T47D (cell line): ENCODE measurements around the gene MFSD8.
"Not testable (repeated sequence)": the region's sequence is repeated elsewhere in the genome, so short reads cannot be mapped to it uniquely, and the experiment has no call there.

Source experiments
- DNase-seq, 2 experiments: peaks; one replicate each; pipeline versions ENCODE4 v3.0.0 to v3.0.0-alpha.2; 2011 to 2012; ENCODE audit warnings: low read depth in 1 of 2, low spot score in 1 of 2
- JUND ChIP-seq: IDR thresholded peaks from 2 replicates; pipeline ENCODE4 v1.6.1; 2012; ENCODE audit warnings: low read depth
- in situ Hi-C: cut with HindIII; loops from 2 replicates; pipeline ENCODE4 v1.10.0; 2016; ENCODE audit warnings: low sequenced_read_pairs, low pct_unique_long_range_greater_than_20kb

Gene MFSD8, protein sequence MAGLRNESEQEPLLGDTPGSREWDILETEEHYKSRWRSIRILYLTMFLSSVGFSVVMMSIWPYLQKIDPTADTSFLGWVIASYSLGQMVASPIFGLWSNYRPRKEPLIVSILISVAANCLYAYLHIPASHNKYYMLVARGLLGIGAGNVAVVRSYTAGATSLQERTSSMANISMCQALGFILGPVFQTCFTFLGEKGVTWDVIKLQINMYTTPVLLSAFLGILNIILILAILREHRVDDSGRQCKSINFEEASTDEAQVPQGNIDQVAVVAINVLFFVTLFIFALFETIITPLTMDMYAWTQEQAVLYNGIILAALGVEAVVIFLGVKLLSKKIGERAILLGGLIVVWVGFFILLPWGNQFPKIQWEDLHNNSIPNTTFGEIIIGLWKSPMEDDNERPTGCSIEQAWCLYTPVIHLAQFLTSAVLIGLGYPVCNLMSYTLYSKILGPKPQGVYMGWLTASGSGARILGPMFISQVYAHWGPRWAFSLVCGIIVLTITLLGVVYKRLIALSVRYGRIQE

DNA sequence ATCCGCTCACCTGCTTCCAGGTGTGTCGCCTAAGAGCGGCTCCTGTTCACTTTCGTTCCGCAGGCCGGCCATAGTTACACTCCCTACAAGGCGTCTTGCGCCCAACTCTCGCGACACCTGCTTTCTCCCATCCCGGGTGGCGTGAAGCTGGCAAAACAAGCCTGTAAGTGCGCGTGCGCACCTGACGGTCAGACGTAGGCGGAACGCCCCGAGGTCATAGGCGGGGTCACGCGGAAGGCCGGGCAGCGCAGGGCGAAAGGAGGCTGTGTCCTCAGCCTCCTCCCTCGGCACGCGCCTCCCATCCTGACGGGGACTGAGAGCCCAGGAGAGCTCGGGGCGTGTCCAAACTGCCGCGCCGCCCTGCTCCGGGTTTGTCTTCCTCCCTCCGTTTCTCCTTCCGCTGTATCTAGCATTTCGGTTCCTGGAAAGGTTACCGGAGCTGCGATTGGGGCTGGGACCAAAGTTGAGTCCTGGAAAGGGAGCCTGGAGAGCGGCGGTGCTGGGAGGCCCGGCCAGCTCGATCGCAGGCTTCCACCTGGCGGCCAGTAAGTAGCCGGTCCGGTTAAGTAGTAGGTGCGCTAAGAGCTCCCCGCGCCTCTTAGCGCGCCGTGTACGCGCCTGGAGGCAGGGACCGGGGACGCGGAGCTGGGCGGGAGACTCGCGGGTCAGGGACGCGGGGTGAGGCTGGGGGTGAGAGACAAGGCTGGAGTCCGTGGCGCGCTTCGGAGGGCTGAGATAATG is at the start of gene MFSD8, which contains the start of gene ABHD18:
MFSD8 (minus strand) TSS at position 112 of the 741 bp plus-strand sequence; CDS start at position 72, 40 bp downstream.
ABHD18 (plus strand) TSS at position 345 of the 741 bp plus-strand sequence. CDS start 17,550 bp downstream, outside the sequence.
- no peak for TF ChIP-seq JUND
- peak; percentile 80 to 98 for DNase-seq
- in situ Hi-C loops: no loop called here

DNA sequence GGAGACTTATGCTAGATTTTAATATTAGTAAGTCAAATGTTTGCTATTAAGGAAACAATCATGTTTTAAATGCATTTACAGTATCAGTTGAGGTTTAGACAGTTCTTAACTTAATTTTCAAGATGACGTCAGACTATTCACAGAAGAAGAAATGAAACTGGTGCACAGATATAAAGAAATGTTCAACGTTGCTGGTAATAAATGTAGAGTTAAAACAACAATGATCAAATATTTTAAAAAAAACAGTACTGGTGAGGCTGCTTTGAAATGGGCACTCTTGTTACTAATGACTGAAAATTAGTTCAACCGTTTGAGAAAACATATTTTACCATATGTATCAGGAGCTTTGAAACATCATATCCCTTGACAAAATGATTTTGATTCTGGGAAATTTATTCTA is 44.5 kb upstream of the MFSD8 start:
- TF ChIP-seq JUND: no peak
- DNase-seq: no peak
- in situ Hi-C loops: no loop called here

DNA sequence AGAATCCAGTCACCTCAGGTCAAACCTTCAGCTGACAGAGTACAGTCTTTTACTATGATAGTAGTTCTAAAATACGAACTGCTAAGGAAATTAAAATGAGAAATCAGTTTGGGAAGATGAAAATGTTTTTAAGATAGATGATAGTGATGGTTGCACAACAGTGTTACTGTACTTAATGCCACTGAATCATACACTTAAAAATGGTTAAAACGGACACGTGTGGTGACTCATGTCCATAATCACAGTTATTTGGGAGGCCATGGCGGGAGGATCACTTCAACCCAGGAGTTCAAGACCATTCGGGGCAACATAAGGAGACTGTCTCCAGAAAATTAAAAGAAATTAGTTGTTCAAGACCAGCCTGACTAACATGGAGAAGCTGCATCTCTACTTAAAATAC is 41.6 kb upstream of the MFSD8 start:
- no peak for TF ChIP-seq JUND
- in situ Hi-C loops: no loop called here
- no peak for DNase-seq

DNA sequence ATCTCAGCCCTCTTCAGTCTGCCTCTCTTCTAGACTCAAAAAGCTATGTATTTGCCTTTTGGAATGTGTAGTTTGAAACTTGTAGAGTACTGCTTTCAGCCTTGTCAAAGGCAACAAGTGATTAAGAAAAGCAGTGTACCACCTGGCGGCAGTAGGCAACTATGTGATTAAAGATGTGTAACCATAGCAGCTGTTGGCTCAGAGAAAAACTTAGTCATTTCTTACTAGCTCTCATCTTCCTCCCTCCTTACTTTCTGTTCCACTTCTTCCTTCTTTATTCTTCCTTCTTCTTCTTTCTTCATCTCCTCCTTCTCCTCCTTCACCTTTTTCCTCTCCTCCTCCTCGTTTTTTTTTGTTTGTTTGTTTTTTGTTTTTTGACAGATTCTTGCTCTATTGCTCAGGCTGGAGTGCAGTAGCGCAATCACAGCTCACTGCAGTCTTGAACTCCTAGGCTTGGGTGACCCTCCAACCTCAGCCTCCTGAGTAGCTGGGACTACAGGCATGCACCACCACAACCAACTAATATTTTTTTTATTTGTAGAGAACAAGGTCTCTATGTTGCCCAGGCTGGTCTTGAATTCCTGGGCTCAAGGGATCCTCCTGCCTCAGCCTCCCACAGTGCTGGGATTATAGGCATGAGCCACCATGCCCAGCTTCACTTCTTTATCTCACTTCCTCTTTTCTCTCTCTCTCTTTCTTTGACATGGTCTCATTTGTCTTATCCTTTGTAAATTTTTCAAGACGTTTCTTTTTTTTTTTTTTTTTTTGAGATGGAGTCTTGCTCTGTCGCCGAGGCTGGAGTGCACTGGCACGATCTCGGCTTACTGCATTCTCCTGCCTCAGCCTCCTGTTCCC is 32.8 kb upstream of the MFSD8 start:
- no peak for TF ChIP-seq JUND
- in situ Hi-C loops: no loop called here
- peak in 1 of 2 experiments; percentile 1 for DNase-seq

DNA sequence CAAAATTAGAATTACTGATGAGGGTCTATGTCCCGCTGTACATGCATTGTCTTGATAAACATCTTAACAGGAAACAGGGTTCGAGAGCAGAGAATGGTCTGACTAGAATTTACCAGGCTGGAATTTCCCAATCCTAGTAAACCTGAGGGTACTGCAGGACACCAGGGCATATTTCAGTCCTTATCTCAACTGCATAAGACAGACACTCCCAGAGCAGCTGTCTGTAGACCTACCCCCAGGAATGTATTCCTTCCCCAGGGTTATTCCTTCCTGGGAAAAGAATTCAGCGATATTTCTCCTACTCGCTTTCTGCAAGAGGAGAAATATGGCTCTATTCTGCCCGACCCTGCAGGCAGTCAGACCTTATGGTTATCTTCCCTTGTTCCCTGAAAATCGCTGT is 31.5 kb upstream of the MFSD8 start:
- in situ Hi-C loops, DNase-seq: not testable (repeated sequence)

DNA sequence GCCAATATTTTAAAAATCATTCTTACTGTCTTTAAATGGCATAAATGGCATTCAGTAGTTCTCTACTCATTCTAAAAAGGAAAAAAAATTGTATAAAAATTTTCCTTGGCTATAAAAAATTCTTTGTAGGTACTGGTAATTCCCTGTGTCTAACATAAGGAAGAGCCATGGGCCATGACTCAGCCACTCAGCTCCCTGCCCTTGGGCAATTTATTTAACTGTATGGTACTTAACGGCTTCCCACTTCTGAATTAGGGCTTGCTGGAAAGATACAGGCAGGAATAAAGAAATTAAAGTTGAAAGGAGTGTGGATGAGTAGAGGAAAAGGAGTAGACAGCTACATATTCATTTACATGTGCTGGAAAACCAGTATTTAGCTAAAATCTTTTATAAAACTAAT is 30.8 kb upstream of the MFSD8 start:
- DNase-seq: peak in 1 of 2 experiments; percentile 9
- no peak for TF ChIP-seq JUND

DNA sequence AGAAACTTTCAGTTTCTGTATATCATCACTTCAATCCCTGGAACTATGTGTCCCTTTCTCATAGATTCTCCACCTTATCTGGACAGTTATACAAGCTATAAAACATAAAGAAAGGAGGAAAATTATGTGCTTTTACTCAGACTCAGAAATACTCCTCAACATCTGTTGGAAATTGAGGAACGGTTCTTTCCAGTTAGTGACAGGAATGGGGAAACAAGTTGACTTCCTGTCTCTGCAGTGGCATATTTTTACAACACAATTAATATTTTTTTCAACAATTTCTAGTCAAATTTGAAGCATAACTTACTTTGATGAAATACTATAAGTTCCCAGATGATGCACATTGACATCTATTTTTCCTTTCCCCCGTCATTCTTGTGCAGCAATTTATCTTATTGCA is 28.2 kb upstream of the MFSD8 start:
- no peak for DNase-seq
- in situ Hi-C loops: no loop called here
- TF ChIP-seq JUND: no peak

More for the DNA sequence above, 30.8 kb upstream of the MFSD8 start:
- in situ Hi-C loops: no loop called here

DNA sequence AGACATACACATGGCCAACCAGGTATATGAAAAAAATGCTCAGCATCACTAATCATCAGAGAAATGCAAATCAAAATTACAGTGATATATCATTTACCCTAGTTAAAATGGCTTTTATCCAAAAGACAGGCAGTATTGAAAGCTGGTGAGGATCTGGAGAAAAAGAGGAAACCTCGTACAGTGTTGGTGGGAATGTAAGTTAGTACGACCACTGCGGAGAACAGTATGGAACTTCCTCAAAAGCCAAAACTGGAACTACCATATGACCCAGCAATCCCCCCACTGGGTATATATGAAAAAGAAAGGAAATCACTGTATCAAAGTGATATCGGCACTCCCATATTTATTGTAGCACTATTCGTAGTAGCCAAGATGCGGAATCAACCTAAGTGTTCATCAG is 23.7 kb upstream of the MFSD8 start:
- in situ Hi-C loops: no loop called here
- no peak for DNase-seq
- no peak for TF ChIP-seq JUND

DNA sequence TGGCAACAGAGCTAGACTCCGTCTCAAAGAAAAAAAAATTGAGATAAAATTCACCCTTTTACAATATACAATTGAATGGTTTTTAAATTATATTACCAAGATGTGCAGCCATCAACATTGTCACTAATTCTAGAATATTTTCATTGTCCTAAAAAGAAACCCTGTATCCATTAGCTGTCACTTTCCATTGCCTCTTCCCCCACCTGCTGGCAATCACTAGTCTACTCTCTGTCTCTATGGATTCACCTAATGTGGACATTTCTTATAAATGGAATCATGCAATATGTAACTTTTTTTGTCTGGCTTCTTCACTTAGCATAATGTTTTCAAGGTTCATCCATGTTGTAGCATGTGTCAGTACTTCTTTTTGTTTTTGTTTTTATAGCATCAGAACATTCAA is 21.0 kb upstream of the MFSD8 start:
- in situ Hi-C loops: no loop called here
- DNase-seq: peak in 1 of 2 experiments; percentile 10
- no peak for TF ChIP-seq JUND

DNA sequence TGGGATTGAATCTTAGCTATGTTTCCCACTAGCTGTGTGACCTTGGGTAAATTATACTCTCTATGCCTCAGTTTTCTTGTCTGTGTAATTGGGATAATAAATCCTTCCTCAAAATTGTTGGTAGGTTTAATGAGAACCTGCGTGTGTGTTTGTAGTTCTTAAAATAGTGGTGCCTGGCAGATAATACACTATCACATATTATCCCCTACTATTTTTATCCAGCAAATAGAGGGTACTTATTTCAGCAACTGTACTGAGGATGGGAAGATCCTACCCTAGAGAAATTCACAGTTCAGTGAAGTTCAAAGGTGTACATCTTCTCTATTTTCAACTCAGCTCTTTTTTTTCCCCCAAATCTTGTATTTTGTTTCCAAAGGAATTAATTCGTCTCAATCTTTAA is 17.5 kb upstream of the MFSD8 start:
- no peak for DNase-seq
- in situ Hi-C loops: no loop called here
- no peak for TF ChIP-seq JUND

DNA sequence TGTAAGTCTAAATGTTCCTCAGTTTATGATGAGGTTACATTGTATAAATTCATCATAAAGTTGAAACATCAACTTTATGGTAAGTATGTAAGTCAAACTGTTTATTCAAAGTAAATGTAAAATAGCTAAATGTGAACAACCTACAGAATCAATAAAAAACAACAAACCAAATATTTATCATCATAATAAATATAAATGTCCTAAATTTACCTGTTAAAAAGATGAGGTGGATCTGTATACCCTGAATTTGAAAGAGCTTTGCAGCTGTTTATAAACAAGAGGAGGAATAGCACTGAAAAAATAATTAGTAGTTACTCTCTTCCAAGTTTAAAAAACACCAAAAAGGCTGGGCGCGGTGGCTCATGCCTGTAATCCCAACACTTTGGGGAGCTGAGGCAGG is 14.0 kb upstream of the MFSD8 start:
- in situ Hi-C loops: no loop called here
- no peak for TF ChIP-seq JUND
- no peak for DNase-seq

DNA sequence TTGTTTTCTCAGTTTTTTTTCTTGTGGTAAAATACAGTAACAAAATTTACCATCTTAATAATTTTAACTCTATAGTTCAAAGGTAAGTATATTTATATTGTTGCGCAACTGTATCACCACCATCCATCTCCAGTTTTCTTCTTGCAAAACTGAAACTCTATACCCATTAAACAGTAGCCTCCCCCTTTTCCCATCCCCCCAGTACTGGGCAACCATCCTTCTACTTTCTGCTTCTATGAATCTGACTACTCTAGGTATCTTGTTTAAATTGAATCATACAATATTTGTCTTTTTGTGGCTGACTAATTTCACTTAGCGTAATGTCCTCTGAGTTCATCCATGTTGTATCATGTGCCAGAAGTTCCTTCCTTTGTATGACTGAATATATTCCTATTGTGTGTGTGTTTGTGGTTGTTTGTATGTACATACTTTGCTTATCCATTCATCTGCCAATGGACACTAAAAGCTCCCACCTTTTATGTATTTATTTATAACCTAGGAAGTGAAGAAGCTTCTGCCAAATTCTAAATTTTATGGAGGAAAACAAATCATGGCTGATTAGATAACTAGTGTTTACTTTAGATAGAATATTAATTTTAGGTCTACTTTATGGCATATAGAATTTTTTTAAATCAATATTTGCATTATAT is 10.3 kb upstream of the MFSD8 start:
- no peak for TF ChIP-seq JUND
- in situ Hi-C loops: no loop called here
- peak in 1 of 2 experiments; percentile 43 for DNase-seq

DNA sequence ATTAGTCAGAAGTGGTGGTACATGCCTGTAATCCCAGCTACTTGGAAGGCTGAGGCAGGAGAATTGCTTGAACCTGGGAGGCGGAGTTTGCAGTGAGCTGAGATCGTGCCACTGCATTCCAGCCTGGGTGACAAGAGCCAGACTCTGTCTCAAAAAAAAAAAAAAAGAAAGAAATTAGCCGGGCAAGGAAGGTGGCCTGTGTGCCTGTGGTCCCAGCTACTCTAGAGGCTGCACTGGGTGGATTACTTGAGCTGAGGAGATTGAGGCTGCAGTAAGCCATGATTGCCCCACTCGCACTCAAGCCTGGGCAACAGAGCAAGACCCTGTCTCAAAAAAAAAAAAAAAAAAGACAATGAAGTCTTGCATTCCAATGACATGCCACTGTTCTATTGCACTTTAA is 6.0 kb upstream of the MFSD8 start:
- in situ Hi-C loops, DNase-seq: not testable (repeated sequence)
